ENCODE results near the gene PDE4B.

DNA sequence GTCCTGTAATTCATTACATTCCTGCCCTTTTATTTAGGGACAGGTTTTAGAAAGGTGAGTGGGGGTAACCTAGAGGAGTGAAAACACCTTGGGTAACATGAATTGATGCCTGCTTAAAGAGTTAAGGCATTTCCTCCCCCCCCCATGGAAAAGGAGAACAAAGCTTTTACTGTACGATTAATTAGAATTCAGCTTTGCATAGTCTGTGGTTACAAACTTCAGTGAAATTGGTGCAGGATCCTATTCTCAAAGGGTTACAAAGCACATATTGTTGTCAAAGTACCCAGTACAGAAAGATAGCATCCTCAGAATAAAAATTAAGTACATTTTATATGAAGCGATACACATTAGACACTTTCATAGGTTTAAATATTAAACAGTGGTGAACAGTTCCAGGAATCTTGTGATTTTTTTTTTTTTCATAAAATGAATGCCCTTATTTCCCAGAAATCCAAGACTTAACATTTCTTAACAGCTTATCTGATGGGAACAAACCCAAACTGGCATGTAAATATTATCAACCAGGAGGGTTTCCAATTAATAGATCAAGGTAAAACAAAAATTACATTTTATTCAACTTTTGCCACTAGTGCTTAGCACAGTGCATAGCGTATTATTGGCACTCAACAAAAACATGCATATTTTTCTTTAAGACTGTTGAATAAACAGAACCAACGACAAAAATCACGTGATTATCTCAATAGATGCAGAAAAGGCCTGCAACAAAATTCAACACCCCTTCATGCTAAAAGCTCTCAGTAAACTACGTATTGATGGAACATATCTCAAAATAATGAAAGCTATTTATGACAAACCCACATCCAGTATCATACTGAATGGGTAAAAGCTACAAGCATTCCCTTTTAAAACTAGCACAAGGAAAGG, 172.7 kb downstream of the PDE4B start:
- TF ChIP-seq, protein P1, sequence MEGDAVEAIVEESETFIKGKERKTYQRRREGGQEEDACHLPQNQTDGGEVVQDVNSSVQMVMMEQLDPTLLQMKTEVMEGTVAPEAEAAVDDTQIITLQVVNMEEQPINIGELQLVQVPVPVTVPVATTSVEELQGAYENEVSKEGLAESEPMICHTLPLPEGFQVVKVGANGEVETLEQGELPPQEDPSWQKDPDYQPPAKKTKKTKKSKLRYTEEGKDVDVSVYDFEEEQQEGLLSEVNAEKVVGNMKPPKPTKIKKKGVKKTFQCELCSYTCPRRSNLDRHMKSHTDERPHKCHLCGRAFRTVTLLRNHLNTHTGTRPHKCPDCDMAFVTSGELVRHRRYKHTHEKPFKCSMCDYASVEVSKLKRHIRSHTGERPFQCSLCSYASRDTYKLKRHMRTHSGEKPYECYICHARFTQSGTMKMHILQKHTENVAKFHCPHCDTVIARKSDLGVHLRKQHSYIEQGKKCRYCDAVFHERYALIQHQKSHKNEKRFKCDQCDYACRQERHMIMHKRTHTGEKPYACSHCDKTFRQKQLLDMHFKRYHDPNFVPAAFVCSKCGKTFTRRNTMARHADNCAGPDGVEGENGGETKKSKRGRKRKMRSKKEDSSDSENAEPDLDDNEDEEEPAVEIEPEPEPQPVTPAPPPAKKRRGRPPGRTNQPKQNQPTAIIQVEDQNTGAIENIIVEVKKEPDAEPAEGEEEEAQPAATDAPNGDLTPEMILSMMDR (conservative IDR thresholded peaks at IDR 0.05; ENCODE audit: low read length): no peak
- no peak for TF ChIP-seq EZH2phosphoT487 (IDR thresholded peaks at IDR 0.05; ENCODE audit: borderline replicate concordance, low read depth, low read length)
